BE2C (cell line): ENCODE results near the gene SIK2.

Experiments
- DNase-seq: peaks from one replicate; pipeline ENCODE4 v3.0.0-alpha.2; 2020
- H3K27me3 ChIP-seq: fragments of 250-450 bp; sonication (Bioruptor Pico); 2 replicates; pipeline ENCODE4 v1.5.1; 2020; ENCODE audit warnings: mild to moderate bottlenecking
- H3K36me3 ChIP-seq: fragments of 250-450 bp; sonication (Bioruptor Pico); 2 replicates; pipeline ENCODE4 v1.5.1; 2020; ENCODE audit warnings: mild to moderate bottlenecking
- H3K4me1 ChIP-seq: fragments of 250-450 bp; sonication (Bioruptor Pico); 2 replicates; pipeline ENCODE4 v1.5.1; 2020
- H3K4me3 ChIP-seq: 2 replicates; pipeline ENCODE4 v1.5.1; 2011; ENCODE audit warnings: low read depth, low read length
- H3K9me3 ChIP-seq: fragments of 250-450 bp; sonication (Bioruptor Pico); 2 replicates; pipeline ENCODE4 v1.5.1; 2020
- CTCF ChIP-seq: IDR thresholded peaks from 2 replicates; pipeline ENCODE4 v1.5.1; 2012; ENCODE audit warnings: mild to moderate bottlenecking, low read depth, low read length

The SIK2 gene

GRCh38 chr11:111736181-111736590, 133.9 kb downstream of the SIK2 start:
- no peak for DNase-seq
- Histone ChIP-seq H3K27me3 (no peaks in the 10 kb centered on the region), H3K36me3 (no peaks in the 10 kb centered on the region), H3K4me3 (no peak overlapping the region; the same call in 1 of the 2 replicates), H3K4me1 (peaks cover 14% of the 10 kb centered on the region), H3K9me3 (no peaks in the 10 kb centered on the region)
- TF ChIP-seq CTCF = no peak

DNA sequence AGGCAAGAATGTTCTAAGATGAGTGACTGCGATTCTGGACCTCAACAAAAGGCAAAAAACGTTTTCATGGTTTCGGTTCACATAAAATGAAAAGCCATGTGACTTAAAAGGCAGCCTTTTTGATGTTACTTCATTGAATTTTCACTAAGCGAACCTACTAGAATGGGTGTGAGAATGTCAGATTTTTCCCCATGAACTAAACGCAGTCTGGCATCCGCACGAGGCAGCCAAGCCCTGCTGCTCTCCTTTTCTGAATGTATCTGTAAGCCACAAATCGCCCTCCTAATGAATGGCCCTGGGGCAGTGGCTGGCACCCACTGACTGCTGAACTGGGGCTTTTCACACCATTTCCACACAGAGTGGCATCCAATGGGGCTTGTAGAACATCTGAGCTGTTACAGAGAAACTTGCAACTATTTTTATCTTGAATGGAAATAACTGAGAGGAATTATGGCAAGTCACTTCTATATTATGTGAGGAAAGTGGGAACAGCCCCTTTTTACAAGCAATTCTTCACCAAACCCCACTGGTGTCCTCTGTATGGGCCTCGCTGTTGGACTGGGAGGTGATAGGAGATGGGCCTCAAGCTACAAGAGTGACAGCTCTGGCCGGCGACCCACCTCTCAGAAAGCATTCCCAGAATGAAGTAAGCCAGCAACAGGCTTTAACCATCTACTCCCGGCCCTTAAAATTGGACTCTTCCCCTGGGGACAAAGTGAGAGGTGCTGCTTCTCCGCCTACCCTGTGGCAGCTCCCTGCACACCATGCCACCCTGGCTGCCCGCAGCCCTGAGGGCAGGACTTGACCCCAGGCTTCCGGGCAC, 134.6 kb downstream of the SIK2 start:
- Histone ChIP-seq H3K27me3 (no peaks in the 10 kb centered on the region), H3K4me1 (peaks cover 14% of the 10 kb centered on the region), H3K4me3 (no peak overlapping the region), H3K36me3 (peaks cover 5% of the 10 kb centered on the region), H3K9me3 (no peaks in the 10 kb centered on the region)
- no peak for TF ChIP-seq CTCF
- no peak for DNase-seq

GRCh38 chr11:111737444-111738210, 135.4 kb downstream of the SIK2 start:
- Histone ChIP-seq H3K36me3 (peaks cover 9% of the 10 kb centered on the region), H3K27me3 (no peaks in the 10 kb centered on the region), H3K4me1 (peaks cover 14% of the 10 kb centered on the region), H3K4me3 (no peak overlapping the region), H3K9me3 (no peaks in the 10 kb centered on the region)
- DNase-seq = no peak
- TF ChIP-seq CTCF = no peak

GRCh38 chr11:111739299-111739698, 137.1 kb downstream of the SIK2 start:
- Histone ChIP-seq H3K27me3 (no peaks in the 10 kb centered on the region), H3K9me3 (no peaks in the 10 kb centered on the region), H3K36me3 (peaks cover 22% of the 10 kb centered on the region), H3K4me3 (no peak overlapping the region), H3K4me1 (peaks cover 14% of the 10 kb centered on the region)
- no peak for DNase-seq
- TF ChIP-seq CTCF = no peak

- no peaks in the 10 kb centered on the region; the same call in 1 of the 2 replicates for H3K4me1 ChIP-seq
- H3K36me3 ChIP-seq = peaks cover 30% of the 10 kb centered on the region
- no peak for DNase-seq
- no peak overlapping the region for H3K4me3 ChIP-seq
- no peak for TF ChIP-seq CTCF
- H3K9me3 ChIP-seq = no peaks in the 10 kb centered on the region
- H3K27me3 ChIP-seq = no peaks in the 10 kb centered on the region
These were observed 139.5 kb downstream of the SIK2 start for GRCh38 chr11:111741751-111742150.

DNA sequence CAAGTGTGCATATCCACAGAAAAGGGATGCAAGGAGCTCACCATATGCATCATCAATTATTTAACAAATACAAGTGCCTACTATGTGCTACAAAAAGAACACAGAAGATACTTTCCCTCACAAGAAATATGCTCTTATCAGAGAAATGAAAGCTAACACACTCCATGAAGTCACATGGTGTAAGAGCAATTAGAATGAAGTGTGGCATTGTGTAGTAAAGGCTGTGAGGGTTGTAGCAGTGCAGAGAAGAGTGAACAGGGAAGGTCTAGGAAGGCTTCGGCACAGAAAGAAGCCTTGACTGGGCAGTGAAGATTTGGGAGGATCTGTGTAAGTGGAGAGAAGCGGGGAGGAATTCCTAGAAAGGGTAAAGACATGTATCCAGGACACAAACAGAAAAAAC, 141.5 kb downstream of the SIK2 start:
- Histone ChIP-seq H3K36me3 (peaks cover 35% of the 10 kb centered on the region), H3K4me1 (no peaks in the 10 kb centered on the region), H3K9me3 (no peaks in the 10 kb centered on the region), H3K27me3 (no peaks in the 10 kb centered on the region), H3K4me3 (no peak overlapping the region)
- no peak for TF ChIP-seq CTCF
- DNase-seq = no peak
